Ovary (tissue), 9 donors: ENCODE data around the gene DENND5A. TPM values are rescaled to one million over a fixed set of nuclear protein-coding genes. Genes with fewer than 3 reads are reported as not detected.

ENCODE experiments used
- DNase-seq, 5 donors: peaks; one replicate each; pipeline ENCODE4 v3.0.0-alpha.2; 2019 to 2020
- H3K27ac ChIP-seq, 2 donors: fragments of 200-600 bp; one replicate each; pipeline versions ENCODE4 v1.5.1 to v1.8.0; 2019 to 2022
- H3K27me3 ChIP-seq: fragments of 200-600 bp; one replicate; pipeline ENCODE4 v1.8.0; 2022
- H3K36me3 ChIP-seq: fragments of 200-600 bp; sonication (generic); one replicate; pipeline ENCODE4 v1.5.1; 2019
- H3K4me1 ChIP-seq: one replicate; pipeline ENCODE4 v1.8.1; 2013; ENCODE audit warnings: mild to moderate bottlenecking, moderate library complexity; ENCODE audit not compliant: insufficient read depth
- H3K4me3 ChIP-seq: fragments of 200-600 bp; sonication (generic); one replicate; pipeline ENCODE4 v1.5.1; 2017
- H3K9me3 ChIP-seq, 2 donors: fragments of 200-600 bp in 1 of 2; sonication (generic) in 1 of 2; one replicate each; pipeline versions ENCODE4 v1.5.1 to v1.8.1; 2013 to 2019; ENCODE audit warnings: mild to moderate bottlenecking in 1 of 2, moderate library complexity in 1 of 2
- CTCF ChIP-seq, 3 donors: fragments of 450-650 bp in 2 of 3; fragments of 200-600 bp in 1 of 3; IDR thresholded peaks; one replicate each; pipeline versions ENCODE4 v1.5.1 to v1.8.0; 2016 to 2022; ENCODE audit warnings: antibody characterized with exemption in 3 of 3, mild to moderate bottlenecking in 1 of 3
- EP300 ChIP-seq: sonication (generic); formaldehyde crosslinking; IDR thresholded peaks from one replicate; pipeline ENCODE4 v1.6.1; 2017; ENCODE audit warnings: antibody characterized with exemption
- POLR2A ChIP-seq: fragments of 450-650 bp; IDR thresholded peaks from one replicate; pipeline ENCODE4 v1.6.1; 2017; ENCODE audit warnings: antibody characterized with exemption, mild to moderate bottlenecking, moderate library complexity
- WGBS, 3 donors: extraction: QIAGEN DNeasy Blood & Tissue Kit in 1 of 3; methylation state at CpG; one replicate each; pipeline versions ENCODE4 v1.1.5 to v1.1.7; 2013 to 2017; 5-methylcytosine and 5-hydroxymethylcytosine counted together
- intact Hi-C, 4 donors: fragments of 100-400 bp; cut with DNase I; formaldehyde crosslinking; loops; one replicate each; pipeline versions ENCODE4 v1.11.0 to v1.15.1; 2022 to 2023
- polyA plus RNA-seq, 2 donors: library from polyadenylated mRNA; stranded (reverse); fragments of 200-250 nt in 1 of 2; fragments of 350-450 nt in 1 of 2; fragmentation: Illumina TruSeq in 1 of 2; extraction: RNeasy Lipid Tissue Mini Kit (QIAGEN cat#74804) in 1 of 2; gene quantifications; one replicate each; pipeline ENCODE4 v1.2.3, GENCODE V29; 2013 to 2014
- total RNA-seq, 7 donors: library from RNA; depleted of rRNA in 2 of 7; stranded (reverse); fragments of >200 nt in 2 of 7; fragmentation: NEBNext Ultra II Directional in 3 of 7; extraction: Animal tissue kit (Norgen Biotek cat#: 25700) in 3 of 7; gene quantifications; one replicate each; pipeline versions ENCODE4 v1.1.0 to v1.2.4, GENCODE V29; 2016 to 2023
- donor health status: DM: no; HTN: no; CAD: no; lungs with moderate emphysema.
- donor health status: DM: no; HTN: no; CAD: no.
- donor health status: Bipolar disorder and iron deficiency.
- donor health status: DM: yes; HTN: yes; CAD: no.
- donor health status: DM: no; HTN: no; CAD: no.
- donor health status: DM: yes; HTN: yes; CAD: no.

Gene DENND5A
- total and polyA plus RNA-seq, 9 donors = 44.2 to 122 (median 66.6) TPM

DNA sequence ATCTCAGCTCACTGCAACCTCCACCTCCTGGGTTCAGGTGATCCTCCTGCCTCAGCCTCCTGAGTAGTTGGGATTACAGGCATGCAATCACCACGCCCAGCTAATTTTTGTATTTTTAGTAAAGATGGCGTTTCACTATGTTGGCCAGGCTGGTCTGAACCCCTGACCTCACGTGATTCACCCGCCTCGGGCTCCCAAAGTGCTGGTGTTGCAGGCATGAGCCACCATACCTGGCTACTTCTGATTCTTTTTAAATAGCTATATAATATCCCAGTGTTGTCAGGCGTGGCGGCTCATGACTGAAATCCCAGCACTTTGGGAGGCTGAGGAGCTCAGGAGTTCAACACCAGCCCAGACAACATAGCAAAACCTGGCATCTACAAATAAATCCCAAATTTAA lies 28.5 kb upstream of the DENND5A start:
- TF ChIP-seq CTCF (IDR thresholded peaks at IDR 0.05) (no peak), EP300 (no peak), POLR2A (no peak)
- no peaks in the 10 kb centered on the region for H3K4me1 ChIP-seq
- H3K27ac ChIP-seq = no peak overlapping the region
- DNase-seq = no peak
- no peaks in the 10 kb centered on the region for H3K36me3 ChIP-seq
- no peaks in the 10 kb centered on the region for H3K9me3 ChIP-seq
- no peak overlapping the region for H3K4me3 ChIP-seq
- WGBS, 3 donors = 95 to 97% (median 96%) methylated on average over 7 of the region's 7 CpGs
- no peaks in the 10 kb centered on the region for H3K27me3 ChIP-seq
- intact Hi-C loops = no loop called here

GRCh38 chr11:9285850-9286587 lies 20.9 kb upstream of the DENND5A start:
- Histone ChIP-seq H3K27me3 (no peaks in the 10 kb centered on the region), H3K9me3 (no peaks in the 10 kb centered on the region), H3K4me3 (no peak overlapping the region), H3K36me3 (no peaks in the 10 kb centered on the region), H3K27ac (no peak overlapping the region), H3K4me1 (no peaks in the 10 kb centered on the region)
- DNase-seq = no peak
- 72 to 83% (median 79%) methylated on average over 14 of the region's 14 CpGs for WGBS, 3 donors
- intact Hi-C loops = no loop called here
- TF ChIP-seq EP300 (no peak), POLR2A (no peak), CTCF (IDR thresholded peaks at IDR 0.05) (no peak)

DNA sequence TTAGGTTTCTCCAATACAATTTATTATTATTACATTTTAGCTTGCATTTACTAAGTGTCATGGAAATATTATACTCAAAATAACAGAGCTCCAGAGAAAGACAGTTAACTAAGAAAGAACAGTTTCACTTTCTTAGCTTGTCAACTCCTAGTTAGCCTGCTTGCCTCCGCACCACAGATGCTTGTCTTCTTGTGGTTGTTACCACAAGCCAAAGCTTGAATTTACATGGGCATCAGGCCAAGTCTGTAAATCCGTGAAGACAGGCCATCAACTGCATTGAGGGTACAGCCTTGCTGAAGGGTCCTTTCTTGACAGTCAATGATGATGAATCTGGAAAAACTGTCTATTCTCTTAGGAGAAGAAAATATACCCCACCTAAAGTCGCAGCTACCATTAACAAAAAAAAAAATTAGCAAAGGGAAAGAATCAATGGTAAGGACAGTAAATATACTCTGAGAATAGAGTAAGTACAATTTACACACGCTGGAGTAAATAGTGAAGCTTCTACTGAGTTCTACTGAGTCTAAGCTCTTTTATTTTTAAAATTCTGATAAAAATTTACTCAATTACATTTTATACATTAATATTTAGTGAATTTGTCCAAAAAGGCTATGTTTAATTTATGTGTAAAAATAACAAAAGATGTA lies 15.6 kb upstream of the DENND5A start:
- intact Hi-C loops = no loop called here
- WGBS, 3 donors = 61 to 66% (median 63%) methylated on average over 4 of the region's 4 CpGs

GRCh38 chr11:9277176-9277575 lies 12.0 kb upstream of the DENND5A start:
- no peaks in the 10 kb centered on the region for H3K36me3 ChIP-seq
- no peaks in the 10 kb centered on the region for H3K27me3 ChIP-seq
- H3K4me3 ChIP-seq = no peak overlapping the region
- no peaks in the 10 kb centered on the region for H3K9me3 ChIP-seq
- no peak overlapping the region for H3K27ac ChIP-seq
- no peaks in the 10 kb centered on the region for H3K4me1 ChIP-seq
- intact Hi-C loops = no loop called here
- TF ChIP-seq CTCF (IDR thresholded peaks at IDR 0.05) (no peak), POLR2A (no peak), EP300 (no peak)
- no peak for DNase-seq
- WGBS, 3 donors = 92 to 97% (median 94%) methylated on average over 8 of the region's 8 CpGs

More for the DNA sequence above, 15.6 kb upstream of the DENND5A start:
- no peaks in the 10 kb centered on the region for H3K4me1 ChIP-seq
- H3K36me3 ChIP-seq = no peaks in the 10 kb centered on the region
- DNase-seq = no peak
- no peak overlapping the region for H3K4me3 ChIP-seq
- H3K9me3 ChIP-seq = no peaks in the 10 kb centered on the region
- H3K27me3 ChIP-seq = no peaks in the 10 kb centered on the region
- no peak overlapping the region for H3K27ac ChIP-seq
- TF ChIP-seq EP300 (no peak), CTCF (IDR thresholded peaks at IDR 0.05) (no peak), POLR2A (no peak)
